ENCODE measurements around the gene ARSA.

GRCh38 chr22:50585781-50586180, 42.2 kb downstream of the ARSA start:
- TF ChIP-seq CTCF (conservative IDR thresholded peaks at IDR 0.05; ENCODE audit: low read length) (no peak), EZH2phosphoT487 (IDR thresholded peaks at IDR 0.05; ENCODE audit: borderline replicate concordance, low read depth, low read length) (no peak)
